Colonic mucosa (tissue), 4 donors: ENCODE data around the gene BMP5. TPM values are rescaled to one million over a fixed set of nuclear protein-coding genes. Genes with fewer than 3 reads are reported as not detected.

Experiments used
- DNase-seq: peaks from one replicate; pipeline ENCODE4 v3.0.0-alpha.2; 2020
- H3K27ac ChIP-seq: fragments of 200-600 bp; one replicate; pipeline ENCODE4 v1.8.0; 2021
- H3K27me3 ChIP-seq: fragments of 200-600 bp; one replicate; pipeline ENCODE4 v1.8.0; 2021
- H3K36me3 ChIP-seq: fragments of 200-600 bp; one replicate; pipeline ENCODE4 v1.8.0; 2021
- H3K4me1 ChIP-seq: fragments of 200-600 bp; one replicate; pipeline ENCODE4 v1.8.0; 2021; ENCODE audit warnings: mild to moderate bottlenecking
- H3K4me3 ChIP-seq: fragments of 200-600 bp; one replicate; pipeline ENCODE4 v1.8.0; 2021
- H3K9ac ChIP-seq, 2 donors: one replicate each; pipeline ENCODE4 v1.7.0; 2013; ENCODE audit warnings: control low read depth in 2 of 2, low read depth in 2 of 2, low read length in 2 of 2
- H3K9me3 ChIP-seq: fragments of 200-600 bp; one replicate; pipeline ENCODE4 v1.8.0; 2021
- intact Hi-C: fragments of 100-400 bp; cut with DNase I; formaldehyde crosslinking; loops from one replicate; pipeline ENCODE4 v1.14.1; 2022
- total RNA-seq, 2 donors: library from RNA; stranded (reverse); fragmentation: NEBNext Ultra II Directional in 1 of 2; extraction: Animal tissue kit (Norgen Biotek cat#: 25700) in 1 of 2; gene quantifications; one replicate each; pipeline ENCODE4 v1.2.1, GENCODE V29; 2021
- TF ChIP-seq, protein P1 (sequence below): fragments of 200-600 bp; IDR thresholded peaks from one replicate; pipeline ENCODE4 v1.8.0; 2022; ENCODE audit warnings: antibody characterized with exemption, mild to moderate bottlenecking
- donor health status: healthy.
- donor health status: DM: no; HTN: no; CAD: no.
- donor health status: DM: no; HTN: no; CAD: no.

The BMP5 gene
- total RNA-seq, 2 donors from 2014 or later: 2.4 to 3.2 TPM

DNA sequence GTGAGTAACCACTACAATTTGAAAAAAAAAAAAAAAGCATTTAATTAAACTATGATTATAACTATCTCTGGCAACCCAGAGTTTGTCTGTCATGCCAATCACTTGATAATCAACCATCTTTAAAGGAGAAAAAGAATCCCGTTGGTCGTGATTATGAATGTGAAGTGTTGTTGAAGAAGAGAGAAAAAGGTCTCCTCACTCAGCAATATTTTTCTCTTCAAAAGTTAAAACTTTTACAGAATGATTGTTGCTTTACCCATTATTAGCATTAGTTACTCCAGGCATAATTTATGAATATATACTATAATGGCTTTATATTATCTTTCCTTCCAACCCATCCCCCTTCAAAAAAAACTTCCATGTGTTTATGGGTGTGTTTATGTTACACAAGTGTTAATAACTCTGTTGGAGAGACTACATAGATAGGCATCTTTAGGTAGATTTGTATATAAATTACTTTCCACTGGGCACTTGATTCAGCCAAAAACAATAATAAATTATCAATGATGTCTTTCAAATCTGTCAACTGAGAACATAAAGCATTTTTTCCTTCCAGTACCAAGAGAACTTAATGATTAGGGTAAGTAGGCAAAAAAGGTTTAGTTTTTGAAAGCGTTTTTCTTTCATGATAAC lies 5.1 kb downstream of the BMP5 start:
- no peaks in the 10 kb centered on the region for H3K36me3 ChIP-seq
- DNase-seq: no peak
- intact Hi-C loops: no loop called here
- H3K9me3 ChIP-seq: no peaks in the 10 kb centered on the region
- H3K27ac ChIP-seq: no peak overlapping the region
- H3K4me1 ChIP-seq: no peaks in the 10 kb centered on the region
- H3K4me3 ChIP-seq: no peak overlapping the region
- TF ChIP-seq, protein P1, sequence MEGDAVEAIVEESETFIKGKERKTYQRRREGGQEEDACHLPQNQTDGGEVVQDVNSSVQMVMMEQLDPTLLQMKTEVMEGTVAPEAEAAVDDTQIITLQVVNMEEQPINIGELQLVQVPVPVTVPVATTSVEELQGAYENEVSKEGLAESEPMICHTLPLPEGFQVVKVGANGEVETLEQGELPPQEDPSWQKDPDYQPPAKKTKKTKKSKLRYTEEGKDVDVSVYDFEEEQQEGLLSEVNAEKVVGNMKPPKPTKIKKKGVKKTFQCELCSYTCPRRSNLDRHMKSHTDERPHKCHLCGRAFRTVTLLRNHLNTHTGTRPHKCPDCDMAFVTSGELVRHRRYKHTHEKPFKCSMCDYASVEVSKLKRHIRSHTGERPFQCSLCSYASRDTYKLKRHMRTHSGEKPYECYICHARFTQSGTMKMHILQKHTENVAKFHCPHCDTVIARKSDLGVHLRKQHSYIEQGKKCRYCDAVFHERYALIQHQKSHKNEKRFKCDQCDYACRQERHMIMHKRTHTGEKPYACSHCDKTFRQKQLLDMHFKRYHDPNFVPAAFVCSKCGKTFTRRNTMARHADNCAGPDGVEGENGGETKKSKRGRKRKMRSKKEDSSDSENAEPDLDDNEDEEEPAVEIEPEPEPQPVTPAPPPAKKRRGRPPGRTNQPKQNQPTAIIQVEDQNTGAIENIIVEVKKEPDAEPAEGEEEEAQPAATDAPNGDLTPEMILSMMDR: no peak
- no peaks in the 10 kb centered on the region for H3K27me3 ChIP-seq
- H3K9ac ChIP-seq: no peak overlapping the region

DNA sequence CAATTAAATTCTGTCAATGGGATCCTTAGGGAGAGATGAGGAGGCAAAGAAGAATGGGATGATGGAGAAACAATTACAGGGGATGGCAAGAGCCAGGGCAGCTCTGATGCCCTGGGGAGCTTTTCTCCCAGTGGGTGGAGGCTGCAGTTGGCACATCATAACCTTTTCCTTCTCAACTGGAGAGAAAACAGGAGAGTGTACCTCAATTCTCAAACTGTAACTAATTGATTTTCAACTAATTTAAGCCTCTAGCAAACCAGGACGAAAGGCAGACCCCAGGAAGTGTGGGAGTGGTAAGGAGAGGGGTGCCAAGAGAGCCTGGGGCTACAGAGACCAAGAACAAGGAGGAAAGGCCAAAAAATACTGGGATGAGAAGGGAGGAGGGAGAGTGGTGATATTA lies 5.7 kb downstream of the BMP5 start:
- Histone ChIP-seq H3K4me1 (no peaks in the 10 kb centered on the region), H3K27ac (no peak overlapping the region), H3K4me3 (no peak overlapping the region), H3K9me3 (no peaks in the 10 kb centered on the region), H3K27me3 (no peaks in the 10 kb centered on the region), H3K9ac (no peak overlapping the region), H3K36me3 (no peaks in the 10 kb centered on the region)
- intact Hi-C loops: no loop called here
- DNase-seq: no peak
- TF ChIP-seq, protein P1: no peak

DNA sequence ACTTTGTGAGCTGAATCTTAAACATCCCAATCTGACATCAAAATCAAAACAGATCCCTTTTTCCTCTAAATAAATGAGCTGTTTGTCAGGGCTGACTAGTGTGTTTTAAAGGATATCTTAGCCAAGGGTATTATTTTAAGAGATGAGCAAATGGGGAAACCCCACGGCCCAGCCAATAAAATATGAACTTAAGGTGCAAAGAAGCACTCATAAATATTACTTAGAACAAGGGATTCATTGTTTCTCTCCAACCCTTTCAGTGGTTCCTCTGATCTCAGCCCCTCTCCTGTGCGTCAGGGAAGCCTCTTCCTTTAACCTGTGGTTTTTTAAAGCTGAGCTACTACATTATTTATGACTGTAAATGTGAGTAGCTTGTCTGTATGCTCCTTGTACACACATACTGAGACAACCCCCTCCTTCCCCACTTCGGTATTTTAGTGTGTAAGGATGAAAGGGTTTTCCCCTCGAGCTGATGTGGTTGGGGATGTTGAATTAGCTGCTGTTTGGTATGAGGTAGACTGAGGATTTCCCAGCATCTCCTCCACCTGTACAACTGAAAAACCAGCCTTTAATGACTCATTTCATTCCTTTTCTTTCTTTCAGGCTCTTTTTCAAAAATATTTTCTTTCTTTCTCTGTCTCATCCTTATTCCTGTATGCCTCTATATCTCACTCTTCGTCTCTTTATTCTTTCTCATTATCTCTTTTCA lies 6.5 kb downstream of the BMP5 start:
- H3K27me3 ChIP-seq: no peaks in the 10 kb centered on the region
- H3K27ac ChIP-seq: no peak overlapping the region
- no peak for DNase-seq
- H3K4me3 ChIP-seq: no peak overlapping the region
- no peaks in the 10 kb centered on the region for H3K4me1 ChIP-seq
- TF ChIP-seq, protein P1: no peak
- H3K9me3 ChIP-seq: no peaks in the 10 kb centered on the region
- no peak overlapping the region for H3K9ac ChIP-seq
- no peaks in the 10 kb centered on the region for H3K36me3 ChIP-seq
- intact Hi-C loops: no loop called here

DNA sequence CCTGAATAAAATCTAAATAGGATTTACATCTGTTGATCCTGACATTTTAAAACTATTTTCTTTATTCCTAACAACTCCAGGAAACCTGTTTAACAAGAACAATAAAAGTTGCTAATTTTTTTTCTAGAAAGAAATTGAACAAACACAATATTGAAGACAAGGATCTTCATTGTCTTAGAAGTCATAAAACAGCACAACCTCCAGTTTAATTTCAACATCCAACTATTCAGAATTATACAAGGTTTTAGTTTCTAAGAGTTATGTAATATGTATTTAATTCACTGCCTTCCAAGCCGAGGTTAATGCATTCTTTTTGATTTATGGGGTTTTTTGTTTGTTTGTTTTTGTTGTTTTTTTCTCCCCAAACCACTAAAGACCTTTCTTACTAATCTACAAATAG lies 7.2 kb downstream of the BMP5 start:
- no peak for DNase-seq
- Histone ChIP-seq H3K36me3 (no peaks in the 10 kb centered on the region), H3K4me1 (no peaks in the 10 kb centered on the region), H3K9me3 (no peaks in the 10 kb centered on the region), H3K4me3 (no peak overlapping the region), H3K27ac (no peak overlapping the region), H3K27me3 (no peaks in the 10 kb centered on the region), H3K9ac (no peak overlapping the region)
- TF ChIP-seq, protein P1: no peak
- intact Hi-C loops: no loop called here

DNA sequence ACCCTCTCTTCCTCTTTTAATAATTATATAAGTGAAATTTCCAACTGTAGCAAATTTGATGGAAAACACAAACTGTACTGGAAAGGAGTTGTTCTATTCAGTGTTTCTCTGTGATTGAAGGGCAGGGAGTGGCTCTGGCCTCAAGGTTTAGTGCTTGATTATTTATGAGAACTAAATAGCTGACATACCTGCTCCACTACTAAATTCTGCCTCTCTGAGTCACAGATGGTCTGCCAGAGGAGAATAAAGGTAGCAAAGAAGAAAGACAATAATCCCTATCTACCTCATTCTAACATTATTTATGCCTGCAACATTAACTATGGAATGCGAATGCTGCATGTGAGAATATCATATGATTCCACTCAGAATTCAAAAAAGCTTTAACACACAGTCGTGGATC lies 9.3 kb downstream of the BMP5 start:
- Histone ChIP-seq H3K27me3 (no peaks in the 10 kb centered on the region), H3K4me1 (no peaks in the 10 kb centered on the region), H3K9ac (no peak overlapping the region), H3K27ac (no peak overlapping the region), H3K36me3 (no peaks in the 10 kb centered on the region), H3K9me3 (no peaks in the 10 kb centered on the region), H3K4me3 (no peak overlapping the region)
- intact Hi-C loops: no loop called here
- TF ChIP-seq, protein P1: no peak
- no peak for DNase-seq
